ENCODE measurements around the gene SORCS2. TPM values are rescaled to one million over a fixed set of nuclear protein-coding genes. Genes with fewer than 3 reads are reported as not detected.

Gene SORCS2
- total RNA-seq, 2 donors from 2014 or later: 1.5 to 1.7 TPM

- no peaks in the 10 kb centered on the region for H3K9me3 ChIP-seq
These were observed 395.4 kb downstream of the SORCS2 start for GRCh38 chr4:7587433-7588405.

DNA sequence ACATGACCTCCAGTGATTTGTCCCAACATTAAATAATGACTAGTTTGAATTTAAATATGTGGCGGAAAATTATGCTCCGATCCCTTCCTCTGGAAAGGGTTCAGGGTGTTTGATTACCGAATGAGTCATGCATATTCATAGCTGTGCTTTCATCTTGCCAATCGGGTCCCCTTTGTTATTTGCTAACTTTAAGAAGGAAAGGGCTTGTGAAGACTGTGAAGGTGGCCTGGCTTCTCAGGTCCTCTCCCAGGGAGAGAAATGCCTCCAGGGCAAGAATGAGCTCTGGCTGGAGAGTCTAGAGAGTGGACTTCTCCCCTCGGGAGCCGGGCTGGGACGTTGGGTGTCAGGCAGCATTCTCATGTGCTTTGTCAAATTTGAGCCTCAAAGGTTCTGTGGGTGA is 397.9 kb downstream of the SORCS2 start:
- H3K4me1 ChIP-seq: no peaks in the 10 kb centered on the region
- H3K4me3 ChIP-seq: no peak overlapping the region
- no peaks in the 10 kb centered on the region for H3K9me3 ChIP-seq
- no peak for DNase-seq (ENCODE audit: low spot score)
- H3K27me3 ChIP-seq: no peaks in the 10 kb centered on the region
- no peaks in the 10 kb centered on the region for H3K36me3 ChIP-seq
- TF ChIP-seq CTCF (IDR thresholded peaks at IDR 0.05): no peak
- no peak overlapping the region for H3K27ac ChIP-seq

More at GRCh38 chr4:7587433-7588405, 395.4 kb downstream of the SORCS2 start:
- Histone ChIP-seq H3K27me3 (no peaks in the 10 kb centered on the region), H3K4me1 (no peaks in the 10 kb centered on the region), H3K4me3 (no peak overlapping the region), H3K36me3 (no peaks in the 10 kb centered on the region), H3K27ac (no peak overlapping the region)
- DNase-seq (ENCODE audit: low spot score): no peak
- no peak for TF ChIP-seq CTCF (IDR thresholded peaks at IDR 0.05)

- no peak for DNase-seq (ENCODE audit: low spot score)
- TF ChIP-seq CTCF (IDR thresholded peaks at IDR 0.05): no peak
- no peaks in the 10 kb centered on the region for H3K27me3 ChIP-seq
- H3K4me3 ChIP-seq: no peak overlapping the region
- H3K4me1 ChIP-seq: no peaks in the 10 kb centered on the region
- H3K27ac ChIP-seq: no peak overlapping the region
- H3K9me3 ChIP-seq: no peaks in the 10 kb centered on the region
- no peaks in the 10 kb centered on the region for H3K36me3 ChIP-seq
These were observed 398.6 kb downstream of the SORCS2 start for GRCh38 chr4:7590899-7591298.

GRCh38 chr4:7591409-7592053 is 399.2 kb downstream of the SORCS2 start:
- Histone ChIP-seq H3K27ac (no peak overlapping the region), H3K4me3 (no peak overlapping the region), H3K4me1 (peaks cover 0 to 2% of the 10 kb centered on the region in 2 donors), H3K9me3 (no peaks in the 10 kb centered on the region), H3K36me3 (no peaks in the 10 kb centered on the region), H3K27me3 (no peaks in the 10 kb centered on the region)
- no peak for DNase-seq (ENCODE audit: low spot score)
- TF ChIP-seq CTCF (IDR thresholded peaks at IDR 0.05): no peak

GRCh38 chr4:7593646-7594412 is 401.5 kb downstream of the SORCS2 start:
- H3K4me3 ChIP-seq: no peak overlapping the region
- H3K27me3 ChIP-seq: no peaks in the 10 kb centered on the region
- DNase-seq (ENCODE audit: low spot score): no peak
- TF ChIP-seq CTCF (IDR thresholded peaks at IDR 0.05): no peak
- H3K27ac ChIP-seq: no peak overlapping the region
- no peaks in the 10 kb centered on the region for H3K9me3 ChIP-seq
- no peaks in the 10 kb centered on the region for H3K36me3 ChIP-seq
- peaks cover 0 to 4% of the 10 kb centered on the region in 2 donors for H3K4me1 ChIP-seq
